Stomach (tissue), 9 donors: ENCODE measurements around the gene KLK12. TPM values are rescaled to one million over a fixed set of nuclear protein-coding genes. Genes with fewer than 3 reads are reported as not detected.

Experiments used
- DNase-seq, 2 donors: peaks; one replicate each; pipeline versions ENCODE4 v3.0.0 to v3.0.0-alpha.2; 2013 to 2019
- H3K27ac ChIP-seq, 5 donors: fragments of 200-600 bp in 4 of 5; sonication (generic) in 4 of 5; one replicate each; pipeline ENCODE4 v1.5.1; 2013 to 2019; ENCODE audit warnings: mild to moderate bottlenecking in 1 of 5, moderate library complexity in 1 of 5
- H3K27me3 ChIP-seq, 3 donors: fragments of 200-600 bp; sonication (generic); one replicate each; pipeline ENCODE4 v1.5.1; 2017 to 2019; ENCODE audit warnings: mixed run types in 1 of 3
- H3K36me3 ChIP-seq, 4 donors: fragments of 200-600 bp; sonication (generic); 1 replicate in 3 of 4; 2 replicates in 1 of 4; pipeline ENCODE4 v1.5.1; 2016 to 2019
- H3K4me1 ChIP-seq, 4 donors: fragments of 200-600 bp; sonication (generic); one replicate each; pipeline ENCODE4 v1.5.1; 2016 to 2019
- H3K4me3 ChIP-seq, 4 donors: fragments of 200-600 bp; sonication (generic) in 3 of 4; one replicate each; pipeline ENCODE4 v1.5.1; 2016 to 2019; ENCODE audit warnings: mild to moderate bottlenecking in 1 of 4
- H3K9me3 ChIP-seq, 4 donors: fragments of 200-600 bp; sonication (generic); one replicate each; pipeline ENCODE4 v1.5.1; 2016 to 2019
- EP300 ChIP-seq: sonication (generic); formaldehyde crosslinking; IDR thresholded peaks from one replicate; pipeline ENCODE4 v1.6.1; 2017; ENCODE audit warnings: antibody characterized with exemption
- POLR2A ChIP-seq, 4 donors: fragments of 450-650 bp; IDR thresholded peaks; one replicate each; pipeline ENCODE4 v1.6.1; 2016; ENCODE audit warnings: antibody characterized with exemption in 4 of 4, control low read depth in 2 of 4, mild to moderate bottlenecking in 1 of 4, moderate library complexity in 1 of 4
- POLR2AphosphoS5 ChIP-seq, 3 donors: sonication (generic); formaldehyde crosslinking; IDR thresholded peaks; one replicate each; pipeline ENCODE4 v1.6.1; 2016; ENCODE audit warnings: antibody characterized with exemption in 3 of 3
- WGBS, 5 donors: extraction: QIAGEN DNeasy Blood & Tissue Kit in 3 of 5; methylation state at CpG; one replicate each; pipeline versions ENCODE4 v1.1.5 to v1.1.7; 2013 to 2018; 5-methylcytosine and 5-hydroxymethylcytosine counted together
- intact Hi-C: fragments of 100-400 bp; cut with DNase I; formaldehyde crosslinking; loops from one replicate; pipeline ENCODE4 v1.15.1; 2023; ENCODE audit warnings: low total_unique reads
- polyA plus RNA-seq, 3 donors: library from polyadenylated mRNA; stranded (reverse); fragments of 200-250 nt; gene quantifications; one replicate each; pipeline ENCODE4 v1.2.3, GENCODE V29; 2013
- total RNA-seq, 5 donors: library from RNA; depleted of rRNA; stranded (reverse); fragments of >200 nt; gene quantifications; one replicate each; pipeline versions ENCODE4 v1.1.0 to v1.2.3, GENCODE V29; 2014 to 2016
- TF ChIP-seq, protein P1 (sequence below), 7 experiments: fragments of 450-650 bp in 4 of 7; fragments of 200-600 bp in 3 of 7; sonication (generic) in 3 of 7; IDR thresholded peaks; one replicate each; pipeline ENCODE4 v1.5.1; 2016 to 2019; ENCODE audit warnings: antibody characterized with exemption in 7 of 7, control low read depth in 2 of 7, mild to moderate bottlenecking in 1 of 7
- donor health status: healthy with polysubstance abuse.
- donor health status: Bipolar disorder and iron deficiency.
- donor health status: healthy.

The KLK12 gene
- total and polyA plus RNA-seq, 8 donors = 2.0 to 26.5 TPM; not detected in 6

DNA sequence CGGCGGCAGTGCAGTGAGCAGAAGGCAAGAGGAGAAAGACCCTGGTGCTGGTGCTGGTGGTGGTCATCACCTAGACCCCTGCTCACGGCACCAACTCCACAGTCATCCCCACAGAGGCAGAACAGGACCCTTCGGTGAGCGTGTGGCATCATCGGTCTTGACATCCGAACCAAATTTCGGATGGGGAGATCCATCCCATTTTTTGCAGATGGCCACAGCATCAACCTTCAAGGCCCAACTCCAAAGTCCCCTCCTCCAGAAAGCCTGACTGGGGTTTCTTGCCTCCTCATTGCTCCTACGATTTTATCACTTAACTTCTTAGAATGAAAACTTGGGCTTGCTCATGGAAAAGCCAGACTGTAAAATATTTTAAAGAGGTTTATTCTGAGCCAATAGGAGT lies 8.7 kb upstream of the KLK12 start:
- intact Hi-C loops = no loop called here
- H3K27ac ChIP-seq = no peak overlapping the region
- H3K27me3 ChIP-seq = no peaks in the 10 kb centered on the region
- no peak overlapping the region for H3K4me3 ChIP-seq
- no peaks in the 10 kb centered on the region for H3K36me3 ChIP-seq
- DNase-seq = no peak
- TF ChIP-seq POLR2AphosphoS5 (IDR thresholded peaks at IDR 0.05) (no peak), POLR2A (IDR thresholded peaks at IDR 0.05) (no peak), EP300 (no peak)
- TF ChIP-seq, protein P1, sequence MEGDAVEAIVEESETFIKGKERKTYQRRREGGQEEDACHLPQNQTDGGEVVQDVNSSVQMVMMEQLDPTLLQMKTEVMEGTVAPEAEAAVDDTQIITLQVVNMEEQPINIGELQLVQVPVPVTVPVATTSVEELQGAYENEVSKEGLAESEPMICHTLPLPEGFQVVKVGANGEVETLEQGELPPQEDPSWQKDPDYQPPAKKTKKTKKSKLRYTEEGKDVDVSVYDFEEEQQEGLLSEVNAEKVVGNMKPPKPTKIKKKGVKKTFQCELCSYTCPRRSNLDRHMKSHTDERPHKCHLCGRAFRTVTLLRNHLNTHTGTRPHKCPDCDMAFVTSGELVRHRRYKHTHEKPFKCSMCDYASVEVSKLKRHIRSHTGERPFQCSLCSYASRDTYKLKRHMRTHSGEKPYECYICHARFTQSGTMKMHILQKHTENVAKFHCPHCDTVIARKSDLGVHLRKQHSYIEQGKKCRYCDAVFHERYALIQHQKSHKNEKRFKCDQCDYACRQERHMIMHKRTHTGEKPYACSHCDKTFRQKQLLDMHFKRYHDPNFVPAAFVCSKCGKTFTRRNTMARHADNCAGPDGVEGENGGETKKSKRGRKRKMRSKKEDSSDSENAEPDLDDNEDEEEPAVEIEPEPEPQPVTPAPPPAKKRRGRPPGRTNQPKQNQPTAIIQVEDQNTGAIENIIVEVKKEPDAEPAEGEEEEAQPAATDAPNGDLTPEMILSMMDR (IDR thresholded peaks at IDR 0.05) = no peak
- WGBS, 5 donors = 81 to 85% (median 83%) methylated on average over 9 of the region's 9 CpGs
- H3K4me1 ChIP-seq = peaks cover 0 to 10% (median 0%) of the 10 kb centered on the region in 4 donors
- no peaks in the 10 kb centered on the region for H3K9me3 ChIP-seq

DNA sequence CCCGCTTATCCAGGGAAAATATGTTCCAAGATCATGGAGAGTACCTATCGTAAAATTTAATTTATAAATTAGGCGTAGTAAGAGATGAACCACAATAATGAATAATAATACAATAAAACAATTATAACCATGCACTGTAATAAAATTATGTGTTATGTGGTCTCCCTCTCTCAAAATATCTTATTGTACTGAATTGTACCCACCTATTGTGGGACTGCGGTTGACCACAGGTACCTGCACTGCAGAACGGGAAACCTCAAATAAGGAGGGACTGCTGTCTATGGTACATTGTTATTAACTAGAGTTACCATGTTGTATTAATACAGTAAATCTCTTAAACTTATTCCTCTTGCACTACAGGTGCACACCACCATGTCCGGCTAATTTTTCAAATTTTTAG lies 5.3 kb upstream of the KLK12 start:
- Histone ChIP-seq H3K36me3 (no peaks in the 10 kb centered on the region), H3K9me3 (no peaks in the 10 kb centered on the region), H3K27me3 (peaks cover 0 to 1% (median 0%) of the 10 kb centered on the region in 3 donors), H3K4me1 (no peaks in the 10 kb centered on the region), H3K27ac (no peak overlapping the region), H3K4me3 (no peak overlapping the region)
- TF ChIP-seq, protein P1 (IDR thresholded peaks at IDR 0.05) = no peak
- TF ChIP-seq POLR2AphosphoS5 (IDR thresholded peaks at IDR 0.05) = no peak
- no peak for TF ChIP-seq POLR2A (IDR thresholded peaks at IDR 0.05)
- no peak for TF ChIP-seq EP300
- intact Hi-C loops = no loop called here
- WGBS, 5 donors = 90 to 95% (median 94%) methylated on average over 6 of the region's 6 CpGs
- DNase-seq = no peak

GRCh38 chr19:51036519-51036918 lies 1.7 kb upstream of the KLK12 start:
- H3K4me3 ChIP-seq = no peak overlapping the region
- H3K4me1 ChIP-seq = no peaks in the 10 kb centered on the region
- no peak for TF ChIP-seq EP300
- no peak for TF ChIP-seq POLR2AphosphoS5 (IDR thresholded peaks at IDR 0.05)
- TF ChIP-seq, protein P1 (IDR thresholded peaks at IDR 0.05) = no peak
- TF ChIP-seq POLR2A (IDR thresholded peaks at IDR 0.05) = no peak
- intact Hi-C loops = no loop called here
- peaks cover 0 to 26% (median 0%) of the 10 kb centered on the region in 3 donors for H3K27me3 ChIP-seq
- H3K9me3 ChIP-seq = no peaks in the 10 kb centered on the region
- no peak for DNase-seq
- no peak overlapping the region for H3K27ac ChIP-seq
- no peaks in the 10 kb centered on the region for H3K36me3 ChIP-seq
- 35 to 61% (median 52%) methylated on average over 9 of the region's 9 CpGs for WGBS, 5 donors

DNA sequence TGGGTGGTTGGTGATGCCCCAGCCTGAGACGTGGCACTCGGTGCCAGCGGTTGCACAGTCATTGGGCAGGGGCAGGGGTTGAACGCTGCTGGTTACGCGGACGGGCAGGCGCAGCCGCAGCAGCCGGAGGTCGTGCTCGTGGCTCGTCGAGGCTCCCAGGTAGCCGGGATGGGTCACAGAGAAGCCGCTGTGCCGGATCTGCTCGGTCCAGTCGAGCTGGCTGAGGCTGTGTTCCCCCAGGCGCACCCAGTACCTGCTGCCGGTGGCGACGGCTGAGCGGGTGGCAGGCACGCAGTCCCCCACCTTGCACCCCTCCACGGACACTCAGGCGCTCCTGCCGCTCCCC lies 2.9 kb downstream of the KLK12 start:
- Histone ChIP-seq H3K27me3 (peaks cover 0 to 56% (median 0%) of the 10 kb centered on the region in 3 donors), H3K4me1 (peaks cover 0 to 11% (median 2%) of the 10 kb centered on the region in 4 donors), H3K4me3 (no peak overlapping the region), H3K36me3 (no peaks in the 10 kb centered on the region), H3K27ac (no peak overlapping the region), H3K9me3 (no peaks in the 10 kb centered on the region)
- intact Hi-C loops = no loop called here
- no peak for DNase-seq
- WGBS, 5 donors = 89 to 94% (median 92%) methylated on average over 19 to 28 of the region's 28 CpGs
- no peak for TF ChIP-seq POLR2A (IDR thresholded peaks at IDR 0.05)
- TF ChIP-seq, protein P1 (IDR thresholded peaks at IDR 0.05) = no peak
- no peak for TF ChIP-seq POLR2AphosphoS5 (IDR thresholded peaks at IDR 0.05)
- no peak for TF ChIP-seq EP300
